GM21515 (cell line): ENCODE results near the gene GPC4.
"Not testable (repeated sequence)": the region's sequence is repeated elsewhere in the genome, so short reads cannot be mapped to it uniquely, and the experiment has no call there.

Experiments used
- ATAC-seq: cut with Tn5 transposase; IDR thresholded peaks from one replicate; pipeline ENCODE4 v1.9.1; 2021; ENCODE audit not compliant: unreplicated experiment

GPC4 gene

GRCh38 chrX:133369065-133369464 lies 46.2 kb downstream of the GPC4 start:
- no peak for ATAC-seq

GRCh38 chrX:133366735-133367134 lies 48.6 kb downstream of the GPC4 start:
- no peak for ATAC-seq

- no peak for ATAC-seq
These were observed 49.2 kb downstream of the GPC4 start for GRCh38 chrX:133365871-133366611.

GRCh38 chrX:133364865-133365264 lies 50.4 kb downstream of the GPC4 start:
- ATAC-seq, result no peak

- ATAC-seq, result no peak
These were observed 51.1 kb downstream of the GPC4 start for GRCh38 chrX:133364196-133364595.

GRCh38 chrX:133362538-133362937 lies 52.8 kb downstream of the GPC4 start:
- ATAC-seq, result no peak

- ATAC-seq, result no peak
These were observed 55.8 kb downstream of the GPC4 start for GRCh38 chrX:133359466-133359865.

GRCh38 chrX:133353233-133353632 lies 62.1 kb downstream of the GPC4 start:
- ATAC-seq, result no peak

GRCh38 chrX:133350751-133351150 lies 64.5 kb downstream of the GPC4 start:
- no peak for ATAC-seq

- ATAC-seq, result no peak
These were observed 69.3 kb downstream of the GPC4 start for GRCh38 chrX:133346026-133346425.

GRCh38 chrX:133339566-133339965 lies 75.7 kb downstream of the GPC4 start:
- ATAC-seq, result no peak

GRCh38 chrX:133337250-133337649 lies 78.0 kb downstream of the GPC4 start:
- no peak for ATAC-seq

- ATAC-seq, result no peak
These were observed 80.3 kb downstream of the GPC4 start for GRCh38 chrX:133335027-133335426.

- no peak for ATAC-seq
These were observed 82.0 kb downstream of the GPC4 start for GRCh38 chrX:133333154-133333750.

- no peak for ATAC-seq
These were observed 82.6 kb downstream of the GPC4 start for GRCh38 chrX:133332737-133333136.

GRCh38 chrX:133330956-133331355 lies 84.3 kb downstream of the GPC4 start:
- ATAC-seq, result no peak

GRCh38 chrX:133325422-133325821 lies 89.9 kb downstream of the GPC4 start:
- ATAC-seq, result no peak

GRCh38 chrX:133323431-133323830 lies 91.9 kb downstream of the GPC4 start:
- ATAC-seq, result no peak

- not testable (repeated sequence) for ATAC-seq
These were observed 93.0 kb downstream of the GPC4 start for GRCh38 chrX:133322269-133322668.

GRCh38 chrX:133321451-133321850 lies 93.8 kb downstream of the GPC4 start:
- ATAC-seq, result no peak

GRCh38 chrX:133314281-133314680 lies 101.0 kb downstream of the GPC4 start:
- no peak for ATAC-seq

GRCh38 chrX:133308499-133308897 lies 106.8 kb downstream of the GPC4 start:
- ATAC-seq, result no peak
